ENCODE data around the gene EFEMP1.
"Not testable (repeated sequence)": the region's sequence is repeated elsewhere in the genome, so short reads cannot be mapped to it uniquely, and the experiment has no call there.

The EFEMP1 gene

GRCh38 chr2:55840460-55840859 lies 83.1 kb downstream of the EFEMP1 start:
- no peak for DNase-seq (ENCODE audit: extremely low spot score, insufficient read length, low read depth)
- FAIRE-seq = no peak

GRCh38 chr2:55839182-55839819 lies 84.3 kb downstream of the EFEMP1 start:
- DNase-seq (ENCODE audit: extremely low spot score, insufficient read length, low read depth) = no peak
- FAIRE-seq = no peak

GRCh38 chr2:55838653-55839052 lies 84.9 kb downstream of the EFEMP1 start:
- FAIRE-seq (no peak), DNase-seq (ENCODE audit: extremely low spot score, insufficient read length, low read depth) (no peak)

GRCh38 chr2:55838117-55838516 lies 85.5 kb downstream of the EFEMP1 start:
- not testable (repeated sequence) for DNase-seq (ENCODE audit: extremely low spot score, insufficient read length, low read depth); FAIRE-seq

- DNase-seq (ENCODE audit: extremely low spot score, insufficient read length, low read depth) = no peak
- no peak for FAIRE-seq
Measured at GRCh38 chr2:55837073-55837472, 86.5 kb downstream of the EFEMP1 start.

- FAIRE-seq; DNase-seq (ENCODE audit: extremely low spot score, insufficient read length, low read depth): not testable (repeated sequence)
Measured at GRCh38 chr2:55831671-55832410, 91.7 kb downstream of the EFEMP1 start.

GRCh38 chr2:55827855-55828254 lies 95.7 kb downstream of the EFEMP1 start:
- FAIRE-seq = no peak
- no peak for DNase-seq (ENCODE audit: extremely low spot score, insufficient read length, low read depth)

- not testable (repeated sequence) for DNase-seq (ENCODE audit: extremely low spot score, insufficient read length, low read depth); FAIRE-seq
Measured at GRCh38 chr2:55827428-55827827, 96.2 kb downstream of the EFEMP1 start.

GRCh38 chr2:55826246-55826645 lies 97.3 kb downstream of the EFEMP1 start:
- FAIRE-seq (no peak), DNase-seq (ENCODE audit: extremely low spot score, insufficient read length, low read depth) (no peak)

- FAIRE-seq (no peak), DNase-seq (ENCODE audit: extremely low spot score, insufficient read length, low read depth) (no peak)
Measured at GRCh38 chr2:55824551-55825096, 99.0 kb downstream of the EFEMP1 start.
